Hindlimb muscle (tissue), 1 donor: ENCODE measurements around the gene COLEC11. TPM values are rescaled to one million over a fixed set of nuclear protein-coding genes. Genes with fewer than 3 reads are reported as not detected.
A peak's percentile ranks its signal among the peaks of the same experiment; 100 is the strongest.
"Not testable (repeated sequence)": the region's sequence is repeated elsewhere in the genome, so short reads cannot be mapped to it uniquely, and the experiment has no call there.

Experiments
- DNase-seq: peaks from one replicate; pipeline ENCODE4 v3.0.0-alpha.2; 2013
- polyA plus RNA-seq: library from polyadenylated mRNA; unstranded; fragments of 120-200 nt; gene quantifications from one replicate; pipeline ENCODE4 v1.2.1, GENCODE V29; 2013; ENCODE audit not compliant: insufficient read length

The COLEC11 gene
- polyA plus RNA-seq, 1 donor = 0.56 TPM

DNA sequence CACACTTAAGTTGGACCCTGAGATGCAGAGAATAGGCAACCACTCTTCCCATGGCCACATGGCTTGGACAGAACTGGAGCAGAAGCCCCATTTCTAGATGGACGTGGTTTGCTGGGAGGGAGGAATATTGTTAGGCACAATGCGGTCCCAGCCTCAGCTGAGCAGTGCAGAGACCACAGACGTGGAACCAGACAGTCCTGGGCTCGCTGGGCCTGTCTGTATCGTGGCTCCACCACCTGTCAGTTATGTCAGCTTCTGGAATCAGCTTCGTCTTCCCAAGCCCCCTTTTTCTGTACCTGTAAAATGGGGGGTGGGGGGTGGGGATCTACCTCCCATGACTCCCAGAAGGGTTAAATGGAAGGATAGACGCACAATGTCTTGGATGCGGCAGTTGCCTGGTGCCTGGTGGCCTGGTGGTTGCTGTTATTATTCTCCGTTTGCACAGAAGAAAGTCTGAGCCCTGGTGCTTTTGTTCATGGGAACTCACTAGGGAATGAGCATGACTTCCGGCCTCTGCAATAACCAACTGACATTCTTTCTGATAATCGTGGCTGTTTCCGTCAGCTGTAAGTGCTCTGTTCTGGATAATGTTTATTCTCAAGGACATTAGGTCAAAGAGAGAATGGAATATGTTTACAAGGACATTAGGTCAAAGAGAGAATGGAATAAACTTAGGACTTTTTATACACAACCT is 31.4 kb downstream of the COLEC11 start:
- DNase-seq = no peak

DNA sequence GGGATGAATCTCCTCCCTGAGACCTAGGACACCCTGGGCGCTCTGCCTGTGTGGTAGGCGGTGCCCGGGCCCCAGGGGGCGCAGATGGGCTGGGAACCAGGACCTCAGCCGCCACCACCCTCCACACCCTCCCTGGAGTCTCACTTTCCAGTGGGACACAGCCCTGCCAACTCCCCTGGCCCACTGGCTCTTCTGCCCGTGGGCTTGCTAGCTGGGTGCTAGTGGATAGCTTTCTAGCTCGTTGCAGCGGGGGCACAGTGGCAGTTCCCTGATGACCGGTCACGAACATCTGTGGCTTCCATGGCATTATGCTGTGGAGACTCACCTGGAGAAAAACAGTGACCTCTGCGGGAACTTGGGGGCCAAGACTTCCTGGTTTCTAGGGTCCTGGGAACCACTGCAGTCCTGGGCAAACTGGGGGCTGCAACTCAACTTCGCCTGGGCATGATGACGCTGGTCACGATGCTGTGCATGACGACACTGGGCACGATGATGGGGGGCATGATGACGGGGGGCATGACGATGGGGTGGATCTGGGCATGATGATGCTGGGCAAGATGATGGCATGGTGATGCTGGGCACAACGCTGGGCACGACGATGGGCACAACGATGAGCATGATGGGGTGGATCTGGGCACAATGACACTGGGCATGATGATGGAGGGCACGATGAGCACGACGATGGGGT is 32.0 kb downstream of the COLEC11 start:
- DNase-seq = no peak

DNA sequence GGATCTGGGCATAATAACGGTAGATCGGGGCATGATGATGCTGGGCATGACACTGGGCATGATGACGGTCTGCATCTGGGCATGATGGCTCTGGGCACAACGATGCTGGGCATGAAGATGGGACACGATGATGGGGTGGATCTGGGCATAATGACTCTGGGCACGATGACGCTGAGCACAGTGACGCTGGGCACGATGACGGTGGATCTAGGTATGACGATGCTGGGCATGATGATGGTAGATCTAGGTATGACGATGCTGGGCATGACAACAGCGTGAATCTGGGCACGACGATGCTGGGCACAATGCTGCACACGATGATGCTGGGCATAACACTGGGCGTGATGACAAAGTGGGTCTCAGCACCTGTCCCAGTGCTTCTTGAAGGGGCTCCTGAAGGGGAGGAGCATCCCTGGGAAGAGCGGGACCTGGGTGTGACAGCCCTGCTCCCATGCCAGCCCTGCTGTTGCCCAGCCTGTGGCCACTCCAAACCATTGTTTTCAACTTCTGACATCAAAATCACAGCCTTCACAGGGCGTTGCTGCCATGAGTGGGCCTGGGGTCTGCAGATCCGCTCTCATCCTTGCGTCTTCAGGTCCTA is 32.7 kb downstream of the COLEC11 start:
- DNase-seq = no peak

DNA sequence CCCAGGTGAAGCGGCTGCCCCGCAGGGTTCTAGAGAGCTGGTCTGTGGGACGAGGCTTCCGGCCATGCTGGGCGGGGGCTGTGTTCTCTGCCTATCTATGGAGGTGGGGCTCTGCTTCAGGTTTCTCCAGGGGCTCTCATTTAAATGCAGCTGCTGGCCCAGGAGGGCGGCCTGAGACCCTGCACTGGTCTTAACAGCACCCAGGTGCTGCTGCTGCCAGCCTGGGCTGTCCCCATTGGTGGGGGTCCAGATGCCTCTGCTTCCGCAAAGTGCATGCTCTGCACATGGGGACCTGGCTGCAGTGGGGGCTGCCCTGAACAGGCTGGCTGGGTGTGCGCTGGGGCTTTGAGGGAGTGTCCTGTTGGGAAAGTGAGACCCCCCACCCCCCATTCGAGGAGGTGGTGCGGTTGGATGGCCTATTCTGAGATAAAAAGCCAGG is 33.3 kb downstream of the COLEC11 start:
- no peak for DNase-seq

DNA sequence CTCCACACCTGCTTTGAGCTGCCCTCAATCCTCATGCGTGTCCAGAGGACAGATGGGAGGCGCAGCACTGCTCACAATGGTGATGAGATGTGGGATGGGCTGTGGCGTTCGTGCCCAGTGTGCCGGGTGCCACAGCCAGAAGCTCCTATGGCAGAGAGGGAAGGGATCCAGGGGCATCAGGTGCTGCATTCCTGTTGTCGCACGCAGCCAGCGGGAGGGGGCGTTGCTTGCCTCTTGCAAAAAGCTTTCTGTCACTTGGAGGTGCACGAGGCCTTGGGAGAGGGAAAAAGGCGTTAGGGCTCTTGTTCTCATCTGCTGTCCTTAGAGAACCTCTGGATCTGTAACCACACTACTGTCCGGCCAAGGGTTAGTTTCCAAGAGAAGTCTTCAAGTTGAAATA is 33.9 kb downstream of the COLEC11 start:
- DNase-seq = no peak

DNA sequence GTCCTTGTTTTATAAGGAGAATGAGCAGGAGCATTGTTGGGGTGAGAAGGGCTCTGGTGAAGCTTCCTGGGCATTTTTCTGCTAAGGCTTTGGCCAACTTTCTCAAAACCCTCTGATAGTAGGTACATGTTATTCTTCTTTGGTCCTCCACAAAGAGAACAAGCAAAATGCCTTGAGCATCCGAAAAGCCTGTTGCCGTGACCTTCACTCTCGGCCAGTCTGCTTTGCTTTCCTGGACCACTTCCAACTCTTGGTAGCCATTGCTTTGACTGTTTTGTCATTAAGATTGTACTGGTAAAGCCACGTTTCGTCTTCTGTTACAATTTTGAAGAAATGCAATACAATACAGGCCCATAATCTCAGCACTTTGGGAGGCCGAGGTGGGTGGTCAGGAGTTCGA is 35.7 kb downstream of the COLEC11 start:
- no peak for DNase-seq

DNA sequence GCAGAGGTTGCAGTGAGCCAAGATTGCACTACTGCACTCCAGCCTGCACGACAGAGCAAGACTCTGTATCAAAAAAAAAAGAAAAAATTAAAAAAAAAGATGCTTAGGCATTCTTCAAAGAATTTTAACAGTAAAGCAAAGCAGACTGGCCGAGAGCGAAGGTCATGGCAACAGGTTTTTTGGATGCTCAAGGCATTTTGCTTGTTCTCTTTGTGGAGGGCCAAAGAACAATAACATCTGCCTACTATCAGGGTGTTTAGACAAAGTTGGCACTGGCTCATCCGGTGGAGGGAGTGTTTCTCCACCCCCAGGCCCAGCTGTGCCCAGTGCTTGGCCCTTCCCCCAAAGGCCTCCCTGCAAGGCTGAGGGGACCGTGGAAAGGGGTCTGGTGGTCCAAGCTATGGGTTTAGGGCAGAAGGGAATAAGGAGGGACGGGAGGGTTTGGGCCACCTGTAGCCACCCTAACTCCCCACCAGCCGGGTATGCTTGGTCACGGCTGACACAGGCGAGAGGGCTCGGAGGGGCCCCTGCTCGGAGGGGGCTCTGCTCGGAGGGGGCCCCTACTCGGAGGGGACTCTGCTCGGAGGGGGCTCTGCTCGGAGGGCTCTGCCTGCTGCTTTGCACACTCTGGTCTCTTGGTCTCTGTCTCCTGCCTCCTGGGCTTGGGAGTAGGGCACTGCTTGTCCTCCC is 36.4 kb downstream of the COLEC11 start:
- DNase-seq = no peak

DNA sequence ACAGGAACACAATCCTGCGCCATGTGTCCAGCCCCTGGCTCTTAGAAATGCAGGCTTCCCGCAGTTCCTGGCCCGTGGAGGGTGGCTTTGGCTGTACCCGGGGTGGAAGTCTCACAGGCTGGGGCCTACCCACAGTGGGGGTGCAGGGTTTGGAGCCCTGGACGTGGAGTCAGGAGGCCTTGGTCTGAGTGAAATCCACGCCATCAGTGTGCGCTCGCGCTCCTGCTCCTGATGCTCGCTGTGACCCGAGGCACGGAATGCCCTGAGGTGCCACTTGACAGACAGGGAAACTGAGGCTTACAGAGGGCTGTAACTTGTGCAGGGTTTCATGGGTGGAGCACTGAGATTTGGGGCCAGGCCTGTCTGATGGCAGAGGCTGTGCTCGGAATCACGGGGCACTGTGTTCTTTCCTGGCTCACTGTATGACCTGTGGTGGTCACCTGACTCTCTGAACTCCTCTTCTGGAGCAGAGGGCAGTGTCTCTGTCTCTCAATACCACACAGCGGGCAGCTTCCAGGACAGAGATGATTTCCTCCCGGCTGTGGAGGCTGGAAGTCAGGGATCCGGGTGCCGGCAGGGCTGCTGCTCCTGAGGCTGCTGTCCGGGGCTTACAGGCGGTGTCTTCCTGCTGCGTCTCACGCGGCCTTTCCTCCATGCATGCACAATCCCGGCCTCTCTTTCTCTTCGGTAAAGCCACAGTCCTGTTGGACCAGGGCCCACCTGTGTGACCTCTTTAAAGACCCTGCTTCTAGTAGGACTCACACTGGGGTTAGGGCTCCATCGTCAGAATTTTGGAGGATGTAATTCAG is 37.1 kb downstream of the COLEC11 start:
- no peak for DNase-seq

DNA sequence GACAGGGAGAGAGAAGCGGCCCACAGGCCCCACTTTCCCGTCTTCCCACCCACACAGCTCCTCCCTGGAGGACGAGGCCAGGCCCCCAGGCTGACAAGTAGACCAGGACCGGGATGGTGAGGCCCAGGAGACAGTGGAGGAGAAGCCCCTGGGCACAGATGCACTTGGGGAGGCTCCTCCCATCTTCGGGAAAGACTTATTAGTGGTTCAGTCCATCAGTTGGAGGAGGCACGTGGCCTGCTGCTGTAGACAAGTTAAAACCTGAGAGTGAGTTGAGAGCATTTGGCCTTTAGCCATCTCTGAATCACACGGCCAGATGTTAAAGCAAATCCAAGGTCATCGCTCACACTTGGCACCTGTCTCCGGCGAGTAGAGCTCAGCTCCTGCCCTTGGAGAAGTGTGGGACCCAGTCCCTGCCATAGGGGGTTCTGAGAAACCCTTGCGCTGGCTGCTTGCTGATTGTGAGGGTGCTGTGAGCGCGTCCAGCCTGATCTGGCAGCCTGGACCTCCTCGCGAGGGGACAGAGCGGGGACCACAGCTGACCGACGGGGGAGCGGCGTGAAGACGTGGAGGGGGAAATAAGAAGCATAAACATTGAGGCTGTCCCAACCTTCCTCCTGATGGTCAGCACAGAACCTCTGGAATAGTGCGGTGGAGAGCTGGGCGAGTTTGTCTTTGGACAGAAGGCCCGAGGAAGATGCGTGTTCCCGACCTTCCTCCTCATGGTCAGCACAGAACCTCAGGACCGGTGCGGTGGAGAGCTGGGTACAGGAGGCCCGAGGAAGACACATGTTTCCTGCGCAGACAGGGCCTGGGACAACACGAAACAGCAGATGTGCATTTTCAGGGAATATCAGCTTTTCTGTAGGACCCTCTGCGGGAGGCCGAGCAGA is 38.4 kb downstream of the COLEC11 start:
- DNase-seq = peak; percentile 35

DNA sequence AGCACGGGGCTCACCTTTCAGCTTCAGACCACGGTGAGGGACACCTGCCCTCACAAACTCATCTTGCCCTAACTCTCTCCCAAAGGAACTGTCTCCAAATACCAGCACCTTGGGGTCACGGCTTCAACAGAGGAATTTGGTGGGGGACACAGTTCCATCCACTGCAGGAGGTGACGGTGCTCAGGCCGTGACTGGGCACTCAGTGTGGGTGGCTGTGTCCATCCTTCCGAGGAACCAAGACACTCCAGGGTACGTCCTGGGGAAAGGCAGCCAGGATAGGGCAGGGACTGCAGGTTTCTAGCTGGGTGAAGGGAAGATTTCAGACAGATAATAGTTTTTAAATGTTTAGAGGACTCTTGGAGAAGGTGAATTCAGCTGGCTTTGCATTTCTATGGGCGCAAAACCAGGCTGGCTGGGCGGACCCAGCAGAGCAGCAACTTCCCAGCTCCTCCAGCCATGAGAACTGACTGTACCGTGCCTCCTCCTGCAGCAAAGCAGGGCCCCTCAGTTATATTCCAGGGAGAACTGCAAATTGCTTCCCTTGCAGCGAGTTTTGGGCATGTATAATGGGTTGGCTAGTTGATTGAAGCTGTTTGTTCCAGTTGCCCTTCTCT is 39.2 kb downstream of the COLEC11 start:
- DNase-seq = no peak

DNA sequence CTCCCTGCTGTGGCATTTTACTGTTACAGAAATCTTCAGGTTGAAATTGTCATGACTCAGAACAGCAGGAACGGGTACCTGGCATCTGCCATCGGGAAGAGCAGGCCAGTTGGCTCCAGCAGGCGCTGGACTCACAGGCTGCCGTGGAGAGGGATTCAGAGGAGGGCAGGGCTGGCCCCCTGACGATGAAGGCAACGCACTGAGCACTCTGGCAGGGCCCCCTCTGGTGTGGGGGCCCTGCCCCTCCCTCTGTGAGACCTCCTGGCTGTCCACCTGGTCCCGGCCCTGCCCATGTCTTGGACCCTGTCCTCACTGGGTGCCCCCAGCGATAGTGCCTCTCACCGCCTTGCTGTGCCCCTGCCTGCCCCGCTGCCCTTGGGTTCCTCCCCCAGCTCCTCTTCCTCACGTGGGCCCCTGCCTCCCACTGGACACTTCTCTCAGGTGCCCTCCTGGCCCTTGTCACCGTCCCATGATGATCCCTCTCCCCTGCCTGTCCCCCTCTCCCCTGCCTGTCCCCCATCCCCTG is 39.7 kb downstream of the COLEC11 start:
- no peak for DNase-seq

DNA sequence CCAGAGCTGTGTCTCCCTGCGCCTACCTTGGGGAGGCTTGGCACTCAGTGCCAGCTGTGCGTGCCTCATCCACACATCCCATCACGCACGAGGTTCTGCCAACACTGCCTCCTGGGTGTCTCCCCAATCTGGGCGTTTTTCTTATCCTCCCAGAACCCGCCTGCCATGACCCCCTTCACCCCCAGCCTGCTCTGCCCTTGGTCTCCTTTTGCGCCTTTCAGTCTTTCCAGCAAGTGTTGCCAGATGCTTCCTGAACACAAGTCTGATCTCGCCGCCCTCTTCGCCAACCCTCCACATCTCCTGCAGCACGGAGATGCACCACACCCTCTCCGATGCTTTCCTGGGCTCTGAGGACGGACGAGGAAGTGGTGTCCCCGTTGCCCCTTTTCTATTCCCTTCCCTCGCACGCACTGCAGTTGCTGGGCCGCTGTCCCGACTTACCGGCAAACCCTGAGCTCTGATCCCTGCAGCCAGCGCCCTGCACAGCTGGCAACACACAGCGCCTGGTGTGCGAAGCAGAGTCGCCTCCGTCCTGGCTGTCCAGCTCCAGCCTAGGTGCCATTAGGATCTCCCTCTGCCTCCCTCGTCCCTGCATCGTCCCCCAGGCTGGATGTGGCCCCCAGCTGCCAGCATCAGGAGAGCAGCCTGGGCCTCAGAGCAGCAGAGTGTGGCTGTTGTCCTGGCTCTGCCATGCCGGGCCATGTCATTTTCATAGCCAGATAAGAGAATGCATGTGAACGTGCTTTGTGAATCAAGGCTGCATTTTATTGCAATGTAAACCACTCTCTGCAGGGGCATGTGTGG is 40.5 kb downstream of the COLEC11 start:
- DNase-seq = no peak

DNA sequence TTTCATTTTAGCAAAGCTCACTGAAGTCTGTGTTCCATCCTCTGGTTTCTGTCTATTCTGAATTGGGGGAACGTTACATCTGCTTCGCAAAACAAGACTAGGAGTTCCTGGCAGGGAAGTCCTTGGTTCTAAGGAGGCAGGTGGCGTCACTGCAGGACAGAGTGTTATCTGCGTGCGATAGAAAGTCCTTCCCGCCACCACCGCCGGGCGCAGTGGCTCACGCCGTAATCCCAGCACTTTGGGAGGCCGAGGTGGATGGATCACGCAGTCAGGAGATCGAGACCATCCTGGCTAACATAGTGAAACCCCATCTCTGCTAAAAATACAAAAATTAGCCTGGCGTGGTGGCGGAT is 41.0 kb downstream of the COLEC11 start:
- DNase-seq = not testable (repeated sequence)

DNA sequence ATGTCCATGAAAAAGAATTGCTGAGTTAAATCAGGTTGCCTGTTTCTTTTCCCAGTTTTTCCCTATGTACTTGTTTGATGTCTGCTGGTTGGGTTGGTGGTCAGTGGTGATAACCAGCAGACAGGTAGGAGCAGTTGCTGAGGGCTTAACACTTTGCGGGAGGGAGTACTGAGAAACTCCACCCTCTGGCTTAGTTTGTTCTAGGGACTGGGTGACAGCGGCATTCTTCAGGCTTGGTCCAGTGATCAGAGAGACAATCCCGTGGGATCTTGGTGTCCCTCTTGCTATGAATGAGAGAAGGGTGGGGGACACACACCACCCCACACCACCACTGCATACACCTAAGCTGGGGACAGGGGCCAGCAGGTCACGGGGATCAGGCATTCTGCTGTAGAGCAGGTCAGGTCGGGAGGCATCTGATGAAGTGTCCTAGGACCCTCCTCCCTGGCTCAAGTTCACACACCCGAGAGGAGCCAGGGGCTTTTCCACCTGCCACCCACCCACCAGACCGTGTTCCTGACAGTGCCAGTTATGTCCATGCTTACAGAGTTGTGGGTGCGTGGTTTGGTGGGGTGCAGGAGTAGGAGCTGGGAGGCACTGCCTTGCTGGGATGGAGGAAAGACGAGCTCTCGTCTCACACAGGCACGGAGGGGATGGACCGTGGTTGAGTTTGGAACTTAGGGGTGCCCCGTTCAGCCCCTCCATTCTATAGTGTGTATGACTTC is 41.8 kb downstream of the COLEC11 start:
- no peak for DNase-seq

DNA sequence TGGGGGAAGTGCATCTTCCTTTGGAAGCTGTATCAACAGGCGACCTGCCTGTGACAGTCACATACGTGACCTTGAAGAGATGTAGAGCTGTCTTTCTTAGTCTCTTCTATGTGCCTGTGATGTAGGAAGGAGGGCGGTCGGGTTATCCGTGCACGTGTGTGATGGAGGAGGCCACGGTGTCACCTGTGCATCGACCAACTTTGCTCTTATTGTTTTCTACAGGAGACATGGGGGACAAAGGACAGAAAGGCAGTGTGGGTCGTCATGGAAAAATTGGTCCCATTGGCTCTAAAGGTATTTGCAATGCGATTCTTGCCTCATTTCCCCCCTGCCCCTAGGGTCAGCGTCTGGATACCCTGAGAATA is 42.4 kb downstream of the COLEC11 start:
- no peak for DNase-seq

DNA sequence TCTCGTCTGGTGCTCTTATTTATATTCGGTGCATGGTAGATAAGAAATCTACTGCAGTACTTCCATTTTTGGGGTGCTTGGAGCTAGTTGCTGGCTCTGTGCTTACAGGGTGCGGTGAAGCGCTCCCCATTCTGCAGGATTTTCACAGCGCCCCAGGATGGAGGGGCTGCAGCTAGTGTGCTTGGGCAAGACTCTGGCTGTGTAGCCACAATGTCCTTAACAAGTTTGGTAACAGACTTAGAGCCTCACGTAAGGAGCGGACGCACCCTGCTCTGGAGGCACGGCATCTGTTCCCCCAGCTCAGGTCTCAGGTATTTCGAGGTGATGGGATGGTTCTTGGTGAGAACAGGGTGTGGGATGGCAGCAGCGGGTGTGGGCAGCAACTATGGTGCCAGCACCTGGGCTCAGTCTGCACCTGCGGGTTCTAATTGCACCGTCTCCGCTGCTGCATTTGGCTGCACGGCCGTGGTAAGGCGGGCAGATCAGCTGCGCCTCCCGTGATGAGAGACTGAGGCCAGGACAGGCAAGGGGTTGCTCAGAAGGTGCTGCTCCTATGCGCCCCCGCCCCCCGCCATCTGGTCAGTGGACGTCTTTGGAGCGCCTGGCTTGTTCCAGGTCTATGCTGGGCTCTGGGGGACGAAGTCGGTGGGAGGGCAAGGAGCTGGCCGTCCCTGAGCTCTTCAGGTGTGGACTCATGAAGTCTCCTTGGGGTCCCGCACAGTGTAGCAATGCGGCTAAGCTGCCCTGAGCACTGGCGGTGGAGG is 43.0 kb downstream of the COLEC11 start:
- DNase-seq = no peak

DNA sequence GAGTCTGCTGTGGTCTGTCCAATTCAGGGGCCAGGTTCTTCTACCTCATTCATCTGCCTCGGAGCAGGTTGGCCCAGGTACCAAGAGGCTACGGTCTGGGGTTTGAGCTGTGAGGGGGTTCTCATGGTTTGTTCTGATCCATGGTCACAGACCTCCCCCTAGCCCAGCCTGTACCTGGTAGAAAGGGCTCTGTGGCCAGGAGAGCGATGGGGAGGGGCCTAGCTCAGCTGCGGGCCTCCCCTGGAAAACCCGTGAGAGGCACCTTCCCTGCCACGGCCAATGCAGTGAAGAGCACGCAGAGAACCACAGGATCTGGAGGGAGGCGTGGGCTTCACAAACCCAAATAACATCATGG is 43.5 kb downstream of the COLEC11 start:
- no peak for DNase-seq

DNA sequence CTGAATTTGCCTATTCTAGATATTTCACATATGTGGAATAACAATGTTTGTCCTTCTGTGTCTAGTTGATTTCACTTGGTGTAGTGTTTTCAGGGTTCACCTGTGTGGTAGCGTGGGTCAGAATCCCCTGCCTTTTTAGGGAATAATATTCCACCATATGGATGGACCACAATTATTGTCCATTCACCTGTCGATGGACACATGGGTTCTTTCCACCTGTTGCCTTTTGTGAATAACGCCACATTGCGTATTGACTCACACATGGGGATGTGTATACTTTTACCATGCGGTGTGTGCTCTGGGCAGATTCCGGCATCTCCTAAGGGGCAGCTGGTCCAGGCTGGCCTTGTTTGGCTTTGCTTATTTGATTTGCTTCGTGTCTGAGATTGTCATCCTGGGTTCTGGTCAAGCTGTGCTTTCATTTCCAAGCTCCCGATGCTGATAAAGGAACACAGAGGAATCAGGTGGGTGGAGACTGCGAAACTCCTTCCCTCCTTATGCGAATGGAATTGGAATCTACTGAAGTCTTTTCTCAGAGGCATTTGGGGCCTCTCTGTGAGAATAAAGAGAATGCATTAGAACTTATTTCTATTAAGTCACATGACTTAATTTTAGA is 44.2 kb downstream of the COLEC11 start:
- no peak for DNase-seq
